K562 (cell line): ENCODE data around the gene PIP5K1B. TPM values are rescaled to one million over a fixed set of nuclear protein-coding genes. Genes with fewer than 3 reads are reported as not detected.

ENCODE experiments used
- ATAC-seq: fragments of 200-7000 bp; cut with Tn5 transposase; 3 replicates; pipeline ENCODE4 v1.9.1; 2020; ENCODE audit warnings: moderate library complexity
- BruUV-seq: library from RNA; stranded (reverse); fragments of 400-500 nt; replicated peaks from 2 replicates; lab custom pipeline; 2021; lab: Mats Ljungman, UMichigan
- CTCF ChIA-PET: fragments of 300-600 bp; formaldehyde crosslinking; extraction: SDS; loops from one replicate; lab custom pipeline; 2021; ENCODE audit warnings: low intra/inter-chr PET ratio; lab: Yijun Ruan, JAX
- POLR2A ChIA-PET: fragments of 300-600, 350-650 bp; sonication (Branson Sonifier 250); formaldehyde crosslinking; extraction: SDS; loops from one replicate; lab custom pipeline; 2021; ENCODE audit warnings: antibody characterized with exemption, inconsistent platforms; lab: Yijun Ruan, JAX
- DNase-seq, 4 experiments: peaks; one replicate each; pipeline versions ENCODE4 v3.0.0 to v3.0.0-alpha.2; 2011 to 2018; ENCODE audit warnings: low spot score in 3 of 4, mixed read lengths in 3 of 4; ENCODE audit errors: extremely low read depth in 1 of 4
- FAIRE-seq: peaks from 2 replicates; lab custom pipeline; 2011; peaks lifted over from hg19 to GRCh38; lab: Jason Lieb, UNC
- H2AFZ ChIP-seq: 2 replicates; pipeline ENCODE4 v1.6.0; 2011; ENCODE audit warnings: low read depth, low read length, control low read depth, inconsistent platforms
- H3K27ac ChIP-seq: fragments of 200-600 bp; 3 replicates; pipeline ENCODE4 v1.8.0; 2011; ENCODE audit warnings: low read depth, mild to moderate bottlenecking, control low read depth, inconsistent platforms, low read length, moderate library complexity, mixed read lengths; ENCODE audit errors: extremely low read depth
- H3K27me3 ChIP-seq, 2 experiments: fragments of 300-600 bp in 1 of 2; 2 replicates in 1 of 2; 3 replicates in 1 of 2; pipeline versions ENCODE4 v1.6.0 to v1.8.0; 2011; ENCODE audit warnings: inconsistent platforms in 2 of 2, low read length in 2 of 2, mild to moderate bottlenecking in 1 of 2, mixed read lengths in 1 of 2, moderate library complexity in 1 of 2; ENCODE audit not compliant: control insufficient read depth in 2 of 2, insufficient read depth in 2 of 2
- H3K36me3 ChIP-seq: fragments of 300-600 bp; 3 replicates; pipeline ENCODE4 v1.8.0; 2011; ENCODE audit warnings: mild to moderate bottlenecking, low read length, inconsistent platforms; ENCODE audit not compliant: control insufficient read depth, insufficient read depth
- H3K4me1 ChIP-seq, 2 experiments: fragments of 200-600 bp in 1 of 2; replicated peaks in 1 of 2; 2 replicates in 1 of 2; 3 replicates in 1 of 2; pipeline versions ENCODE4 v1.5.1 to v1.8.0; 2011; ENCODE audit warnings: inconsistent platforms in 2 of 2, low read length in 2 of 2, mild to moderate bottlenecking in 1 of 2, mixed read lengths in 1 of 2, moderate library complexity in 1 of 2; ENCODE audit not compliant: control insufficient read depth in 2 of 2, insufficient read depth in 2 of 2
- H3K4me2 ChIP-seq: 2 replicates; pipeline ENCODE4 v1.6.1; 2011; ENCODE audit warnings: low read length, control low read depth, inconsistent platforms, mixed read lengths; ENCODE audit not compliant: insufficient read depth
- H3K4me3 ChIP-seq: fragments of 200-600 bp; sonication (generic), shearing (Covaris generic); 2 replicates; pipeline ENCODE4 v1.5.1; 2016; ENCODE audit warnings: control low read depth, inconsistent platforms
- H3K79me2 ChIP-seq: fragments of 200-600 bp; 3 replicates; pipeline ENCODE4 v1.8.0; 2011; ENCODE audit warnings: low read length, inconsistent platforms; ENCODE audit not compliant: control insufficient read depth, insufficient read depth
- H3K9ac ChIP-seq, 2 experiments: 2 replicates each; pipeline versions ENCODE4 v1.6.0 to v1.6.1; 2011; ENCODE audit warnings: low read depth in 2 of 2, low read length in 2 of 2, control low read depth in 1 of 2, inconsistent platforms in 1 of 2, mild to moderate bottlenecking in 1 of 2, mixed read lengths in 1 of 2; ENCODE audit not compliant: insufficient read depth in 1 of 2
- H3K9me1 ChIP-seq: one replicate; pipeline ENCODE4 v1.6.0; 2011; ENCODE audit warnings: inconsistent platforms, mild to moderate bottlenecking, low read length, moderate library complexity; ENCODE audit not compliant: control insufficient read depth, insufficient read depth
- H3K9me3 ChIP-seq: replicated peaks from 2 replicates; pipeline ENCODE4 v1.5.1; 2011; ENCODE audit warnings: low read depth, low read length, inconsistent platforms; ENCODE audit not compliant: control insufficient read depth, insufficient read depth
- H4K20me1 ChIP-seq: replicated peaks from 2 replicates; pipeline ENCODE4 v1.6.1; 2011; ENCODE audit warnings: low read length, inconsistent platforms, mixed read lengths; ENCODE audit not compliant: control insufficient read depth, insufficient read depth
- CREM ChIP-seq: IDR thresholded peaks from 2 replicates; pipeline ENCODE4 v1.6.1; 2014; ENCODE audit warnings: antibody characterized with exemption, low read depth
- CSDE1 ChIP-seq, 2 experiments: fragments of 450-650 bp; IDR thresholded peaks; 2 replicates each; pipeline ENCODE4 v1.6.1; 2016; ENCODE audit warnings: mild to moderate bottlenecking in 1 of 2
- FOSL1 ChIP-seq: fragments of 200-800 bp; sonication (Bioruptor generic); conservative IDR thresholded peaks from 2 replicates; pipeline ENCODE4 v1.6.1; 2016; ENCODE audit warnings: missing genetic modification characterization, missing compliant biosample characterization
- SNRNP70 ChIP-seq: fragments of 200-400 bp; formaldehyde crosslinking; optimal IDR thresholded peaks from 2 replicates; pipeline ENCODE3; 2017; ENCODE audit warnings: low read depth, low read length
- SOX6 ChIP-seq: fragments of 450-650 bp; IDR thresholded peaks from 2 replicates; pipeline ENCODE4 v1.6.1; 2014; ENCODE audit warnings: mild to moderate bottlenecking
- SPI1 ChIP-seq: IDR thresholded peaks from 2 replicates; pipeline ENCODE4 v1.6.1; 2011; ENCODE audit warnings: low read depth, low read length, control low read depth, borderline replicate concordance
- ZNF778 ChIP-seq: fragments of 450-650 bp; formaldehyde crosslinking; IDR thresholded peaks from 2 replicates; pipeline ENCODE4 v1.4.0; 2020; ENCODE audit warnings: mild to moderate bottlenecking, moderate library complexity
- WGBS: fragments of 100-300 bp; shearing (Covaris generic); methylation state at CpG from one replicate; pipeline ENCODE4 v1.1.6; 2016; ENCODE audit warnings: low coverage, mixed read lengths; ENCODE audit not compliant: insufficient coverage; ENCODE audit errors: missing lambda C conversion rate; 5-methylcytosine and 5-hydroxymethylcytosine counted together
- in situ Hi-C: fragments of 300-500 bp; cut with MboI; formaldehyde crosslinking; loops from 4 replicates; pipeline ENCODE4 v1.15.0; 2018; ENCODE audit warnings: inconsistent platforms, mixed read lengths
- intact Hi-C: fragments of 100-400 bp; cut with micrococcal nuclease; formaldehyde crosslinking; loops from 2 replicates; pipeline ENCODE4 v1.14.2; 2022
- polyA plus RNA-seq, 8 experiments: library from polyadenylated mRNA; depleted of rRNA in 4 of 8; stranded (reverse) in 5 of 8; unstranded in 3 of 8; fragments of >200 nt; fragmentation: Nextera tagmentation in 2 of 8; fragmentation: Illumina TruSeq in 1 of 8; extraction: Ambion mirVana in 2 of 8; extraction: Trizol in 1 of 8; gene quantifications; 2 replicates each; pipeline versions ENCODE4 v1.2.1 to v1.2.3, GENCODE V29; 2011 to 2014; ENCODE audit warnings: inconsistent platforms in 1 of 8, missing spikeins in 1 of 8
- total RNA-seq, 7 experiments: library from RNA; depleted of rRNA in 6 of 7; stranded (reverse); fragments of >200 nt in 6 of 7; fragmentation: Illumina TruSeq in 2 of 7; extraction: Trizol in 2 of 7; gene quantifications; 2 replicates each; pipeline versions ENCODE4 v1.2.1 to v1.2.3, GENCODE V29; 2011 to 2021; ENCODE audit warnings: low replicate concordance in 1 of 7
- TF ChIP-seq, protein P1 (sequence below), 2 experiments: fragments of 450-650 bp in 1 of 2; sonication (generic) in 1 of 2; formaldehyde crosslinking in 1 of 2; IDR thresholded peaks in 1 of 2; conservative IDR thresholded peaks in 1 of 2; 2 replicates each; pipeline versions ENCODE4 v1.6.1 to v1.8.1; 2016 to 2023; ENCODE audit warnings: mild to moderate bottlenecking in 2 of 2, moderate library complexity in 2 of 2, inconsistent platforms in 1 of 2, missing genetic modification reagents in 1 of 2
- TF ChIP-seq, protein P2 (sequence below), 2 experiments: fragments of 450-650 bp; IDR thresholded peaks; 2 replicates each; pipeline ENCODE4 v1.6.1; 2016; ENCODE audit warnings: mild to moderate bottlenecking in 2 of 2, borderline replicate concordance in 1 of 2, low read depth in 1 of 2, moderate library complexity in 1 of 2

Gene PIP5K1B
- total and polyA plus RNA-seq, 9 of the 15 experiments (the other 6 are each of a cell fraction or from before 2014, with no cell fraction given) = 3.1 to 12.9 (median 7.4) TPM

DNA sequence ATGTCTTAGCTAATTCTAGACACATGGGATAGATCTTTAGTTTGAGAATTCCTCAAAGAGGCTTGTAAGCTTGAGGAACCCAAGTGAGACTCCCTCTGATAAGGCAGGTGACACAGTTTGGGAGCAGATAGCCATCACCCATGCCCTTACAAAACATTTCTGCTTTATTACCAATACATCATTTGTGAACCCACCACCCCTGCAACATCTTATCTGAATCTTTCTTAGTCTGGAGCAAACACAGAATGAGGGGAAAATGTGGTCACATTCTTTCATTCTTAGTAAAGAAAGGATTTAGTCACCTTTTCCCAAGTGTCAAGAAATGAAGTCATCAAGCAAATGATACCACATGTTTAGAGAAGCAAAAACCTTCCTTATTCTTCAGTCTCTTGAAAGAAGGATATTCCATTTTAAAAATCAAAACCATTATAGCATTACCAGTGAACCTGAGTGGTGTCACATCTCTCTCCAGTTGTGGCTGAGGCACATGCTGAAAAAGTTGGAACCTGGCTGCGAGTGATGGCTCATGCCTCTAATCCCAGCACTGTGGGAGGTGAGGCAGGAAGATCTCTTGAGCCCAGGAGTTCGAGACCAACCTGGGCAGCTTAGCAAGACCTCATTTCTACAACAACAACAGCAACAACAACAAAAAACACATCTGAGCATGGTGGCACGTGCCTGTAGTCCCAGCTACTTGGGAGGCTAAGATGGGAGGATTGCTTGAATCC is 243.0 kb downstream of the PIP5K1B start:
- POLR2A ChIA-PET = no interaction called here

More for the DNA sequence above, 243.0 kb downstream of the PIP5K1B start:
- H3K79me2 ChIP-seq = no peaks in the 10 kb centered on the region
- no peak overlapping the region for H3K4me3 ChIP-seq
- H3K27ac ChIP-seq = no peak overlapping the region
- no peaks in the 10 kb centered on the region for H4K20me1 ChIP-seq
- H3K9ac ChIP-seq = no peak overlapping the region
- no peak for TF ChIP-seq CREM
- TF ChIP-seq SOX6 = 0 out of 2 replicates have a peak, but pooled peaks have one; percentile 18
- TF ChIP-seq CSDE1 (IDR thresholded peaks at IDR 0.05) = no peak
- TF ChIP-seq, protein P1, sequence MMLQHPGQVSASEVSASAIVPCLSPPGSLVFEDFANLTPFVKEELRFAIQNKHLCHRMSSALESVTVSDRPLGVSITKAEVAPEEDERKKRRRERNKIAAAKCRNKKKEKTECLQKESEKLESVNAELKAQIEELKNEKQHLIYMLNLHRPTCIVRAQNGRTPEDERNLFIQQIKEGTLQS (IDR thresholded peaks at IDR 0.05) = peak; percentile 43; the same call in 1 of the 2 replicates
- TF ChIP-seq, protein P1 (CRISPR knock-in tag; conservative IDR thresholded peaks at IDR 0.05) = no peak
- no peak for TF ChIP-seq SNRNP70
- no peak for TF ChIP-seq ZNF778 (CRISPR knock-in tag)
- peak; percentile 4; the same call in 1 of the 2 replicates for TF ChIP-seq SPI1
- TF ChIP-seq, protein P2, sequence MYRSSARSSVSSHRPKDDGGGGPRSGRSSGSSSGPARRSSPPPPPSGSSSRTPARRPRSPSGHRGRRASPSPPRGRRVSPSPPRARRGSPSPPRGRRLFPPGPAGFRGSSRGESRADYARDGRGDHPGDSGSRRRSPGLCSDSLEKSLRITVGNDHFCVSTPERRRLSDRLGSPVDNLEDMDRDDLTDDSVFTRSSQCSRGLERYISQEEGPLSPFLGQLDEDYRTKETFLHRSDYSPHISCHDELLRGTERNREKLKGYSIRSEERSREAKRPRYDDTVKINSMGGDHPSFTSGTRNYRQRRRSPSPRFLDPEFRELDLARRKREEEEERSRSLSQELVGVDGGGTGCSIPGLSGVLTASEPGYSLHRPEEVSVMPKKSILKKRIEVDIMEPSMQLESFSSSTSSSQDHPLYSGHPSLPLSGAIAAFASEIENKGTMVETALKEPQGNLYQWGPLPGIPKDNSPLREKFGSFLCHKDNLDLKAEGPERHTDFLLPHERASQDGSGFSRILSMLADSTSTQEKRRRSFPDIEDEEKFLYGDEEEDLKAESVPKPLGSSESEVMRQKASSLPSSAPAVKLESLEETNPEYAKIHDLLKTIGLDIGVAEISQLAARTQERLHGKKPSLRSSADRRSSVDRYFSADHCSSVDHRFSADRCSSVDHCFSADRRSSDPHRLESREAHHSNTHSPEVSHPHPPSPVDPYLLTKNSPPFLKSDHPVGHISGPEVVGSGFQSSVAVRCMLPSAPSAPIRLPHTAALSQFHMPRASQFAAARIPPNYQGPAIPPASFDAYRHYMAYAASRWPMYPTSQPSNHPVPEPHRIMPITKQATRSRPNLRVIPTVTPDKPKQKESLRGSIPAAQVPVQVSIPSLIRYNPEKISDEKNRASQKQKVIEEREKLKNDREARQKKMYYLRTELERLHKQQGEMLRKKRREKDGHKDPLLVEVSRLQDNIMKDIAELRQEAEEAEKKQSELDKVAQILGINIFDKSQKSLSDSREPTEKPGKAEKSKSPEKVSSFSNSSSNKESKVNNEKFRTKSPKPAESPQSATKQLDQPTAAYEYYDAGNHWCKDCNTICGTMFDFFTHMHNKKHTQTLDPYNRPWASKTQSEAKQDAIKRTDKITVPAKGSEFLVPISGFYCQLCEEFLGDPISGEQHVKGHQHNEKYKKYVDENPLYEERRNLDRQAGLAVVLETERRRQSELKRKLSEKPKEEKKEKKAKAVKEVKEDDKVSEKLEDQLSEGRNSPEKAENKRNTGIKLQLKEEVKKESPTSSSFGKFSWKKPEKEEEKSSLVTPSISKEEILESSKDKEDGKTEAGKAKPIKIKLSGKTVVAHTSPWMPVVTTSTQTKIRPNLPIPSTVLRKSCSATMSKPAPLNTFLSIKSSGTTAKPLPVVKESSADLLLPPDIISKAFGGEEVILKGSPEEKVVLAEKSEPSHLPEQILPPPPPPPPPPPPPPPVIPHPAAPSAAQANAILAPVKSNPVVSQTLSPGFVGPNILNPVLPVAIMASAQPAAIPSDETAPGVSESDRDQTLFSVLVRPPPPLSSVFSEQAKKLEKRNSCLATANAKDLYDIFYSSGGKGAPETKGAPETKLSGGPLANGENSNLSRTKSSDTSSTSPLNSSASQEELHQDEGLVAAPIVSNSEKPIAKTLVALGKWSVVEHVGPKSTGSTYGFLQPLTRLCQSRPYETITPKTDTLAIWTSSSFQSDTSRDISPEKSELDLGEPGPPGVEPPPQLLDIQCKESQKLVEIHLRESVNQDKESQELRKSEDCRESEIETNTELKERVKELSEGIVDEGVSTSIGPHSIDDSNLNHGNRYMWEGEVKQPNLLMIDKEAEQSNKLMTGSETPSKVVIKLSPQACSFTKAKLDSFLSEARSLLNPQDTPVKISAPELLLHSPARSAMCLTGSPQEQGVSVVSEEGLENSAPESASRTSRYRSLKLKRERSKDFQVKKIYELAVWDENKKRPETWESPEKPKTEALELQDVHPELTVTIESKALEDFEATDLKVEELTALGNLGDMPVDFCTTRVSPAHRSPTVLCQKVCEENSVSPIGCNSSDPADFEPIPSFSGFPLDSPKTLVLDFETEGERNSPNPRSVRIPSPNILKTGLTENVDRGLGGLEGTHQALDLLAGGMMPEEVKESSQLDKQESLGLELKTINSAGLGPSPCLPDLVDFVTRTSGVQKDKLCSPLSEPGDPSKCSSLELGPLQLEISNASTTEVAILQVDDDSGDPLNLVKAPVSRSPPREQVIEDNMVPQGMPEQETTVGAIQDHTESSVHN (IDR thresholded peaks at IDR 0.05; ENCODE audit: borderline replicate concordance in 1 of 2, low read depth in 1 of 2) = no peak
- TF ChIP-seq FOSL1 (tag) = 0 out of 2 replicates have a peak, but pooled peaks have one; percentile 20
- H3K36me3 ChIP-seq = no peaks in the 10 kb centered on the region
- FAIRE-seq (peak; percentile 6), ATAC-seq (no peak), DNase-seq (no peak)
- WGBS = 48% methylated on average over 2 of the region's 3 CpGs
- H3K4me2 ChIP-seq = no peak overlapping the region
- peaks cover 0 to 3% of the 10 kb centered on the region in 2 experiments; a peak in 2 of 5 replicates for H3K4me1 ChIP-seq
- H2AFZ ChIP-seq = no peak overlapping the region
- no peaks in the 10 kb centered on the region for H3K27me3 ChIP-seq
- intact Hi-C loops (loop anchor here (5.0 kb wide), 1 partner anchor 366 kb away; no protein-coding TSS in a partner anchor), in situ Hi-C loops (no loop called here)
- BruUV-seq = no TSS peak
- no peaks in the 10 kb centered on the region for H3K9me1 ChIP-seq
- no peaks in the 10 kb centered on the region for H3K9me3 ChIP-seq
- CTCF ChIA-PET = interaction anchor here (0.7 kb wide), 2 partner anchors 115 to 364 kb away, joined by 3 to 4 read pairs; no protein-coding TSS in a partner anchor
